HEK293 (cell line): ENCODE results near the gene IFFO2.

Experiments used
- CTCF ChIA-PET: fragments of 350-600 bp; formaldehyde crosslinking; extraction: SDS; loops from one replicate; lab custom pipeline; 2021; ENCODE audit warnings: antibody characterized with exemption; lab: Yijun Ruan, JAX
- POLR2A ChIA-PET: fragments of 300-600 bp; formaldehyde crosslinking; extraction: SDS; loops from one replicate; lab custom pipeline; 2020; ENCODE audit warnings: antibody characterized with exemption, inconsistent platforms; lab: Yijun Ruan, JAX
- H3K27ac ChIP-seq: fragments of 200-500 bp; sonication (Bioruptor generic); 2 replicates; pipeline ENCODE4 v1.5.1; 2014; ENCODE audit warnings: low read depth, low read length, control low read depth, inconsistent platforms; ENCODE audit errors: extremely low read depth
- H3K36me3 ChIP-seq, 2 experiments: fragments of 200-500 bp in 1 of 2; sonication (Bioruptor generic) in 1 of 2; 1 replicate in 1 of 2; 2 replicates in 1 of 2; pipeline ENCODE4 v1.5.1; 2014 to 2017; ENCODE audit warnings: inconsistent platforms in 2 of 2, low read length in 2 of 2; ENCODE audit not compliant: control insufficient read depth in 2 of 2, insufficient read depth in 1 of 2
- H3K4me1 ChIP-seq: fragments of 200-500 bp; sonication (Bioruptor generic); 2 replicates; pipeline ENCODE4 v1.5.1; 2014; ENCODE audit warnings: mild to moderate bottlenecking, low read length, inconsistent platforms; ENCODE audit not compliant: control insufficient read depth, insufficient read depth
- H3K4me3 ChIP-seq: 2 replicates; pipeline ENCODE4 v1.5.1; 2011; ENCODE audit warnings: low read depth, mild to moderate bottlenecking, control low read depth, low read length, moderate library complexity
- H3K9me3 ChIP-seq: fragments of 200-500 bp; sonication (Bioruptor generic); 2 replicates; pipeline ENCODE4 v1.5.1; 2014; ENCODE audit warnings: low read depth, low read length, inconsistent platforms; ENCODE audit not compliant: control insufficient read depth, insufficient read depth
- KLF10 ChIP-seq: fragments of 450-650 bp; IDR thresholded peaks from 2 replicates; pipeline ENCODE4 v1.5.1; 2018; ENCODE audit warnings: missing biosample characterization, mild to moderate bottlenecking, missing genetic modification characterization
- KLF16 ChIP-seq: fragments of 450-650 bp; formaldehyde crosslinking; IDR thresholded peaks from 2 replicates; pipeline ENCODE4 v1.5.1; 2017; ENCODE audit warnings: missing biosample characterization, missing genetic modification characterization
- ZBTB17 ChIP-seq: fragments of 450-650 bp; formaldehyde crosslinking; IDR thresholded peaks from 2 replicates; pipeline ENCODE4 v1.5.1; 2016; ENCODE audit warnings: missing biosample characterization, missing genetic modification characterization
- ZBTB48 ChIP-seq: fragments of 450-650 bp; formaldehyde crosslinking; IDR thresholded peaks from 2 replicates; pipeline ENCODE4 v1.5.1; 2016; ENCODE audit warnings: missing biosample characterization, missing genetic modification characterization
- ZFP41 ChIP-seq: fragments of 450-650 bp; formaldehyde crosslinking; IDR thresholded peaks from 2 replicates; pipeline ENCODE4 v1.5.1; 2016; ENCODE audit warnings: missing biosample characterization, missing genetic modification characterization, borderline replicate concordance
- ZIC2 ChIP-seq: fragments of 450-650 bp; formaldehyde crosslinking; IDR thresholded peaks from 2 replicates; pipeline ENCODE4 v1.5.1; 2016; ENCODE audit warnings: missing biosample characterization, missing genetic modification characterization
- ZNF2 ChIP-seq: fragments of 450-650 bp; formaldehyde crosslinking; IDR thresholded peaks from 2 replicates; pipeline ENCODE4 v1.5.1; 2016; ENCODE audit warnings: missing biosample characterization, missing genetic modification characterization
- ZNF324 ChIP-seq: fragments of 450-650 bp; formaldehyde crosslinking; IDR thresholded peaks from 2 replicates; pipeline ENCODE4 v1.5.1; 2016; ENCODE audit warnings: missing biosample characterization, missing genetic modification characterization
- ZNF366 ChIP-seq: fragments of 450-650 bp; formaldehyde crosslinking; conservative IDR thresholded peaks from 2 replicates; pipeline ENCODE4 v1.5.1; 2016; ENCODE audit warnings: missing biosample characterization, missing genetic modification characterization
- ZNF624 ChIP-seq: fragments of 450-650 bp; formaldehyde crosslinking; IDR thresholded peaks from 2 replicates; pipeline ENCODE4 v1.5.1; 2017; ENCODE audit warnings: missing biosample characterization, missing genetic modification characterization
- ZXDB ChIP-seq: fragments of 450-650 bp; formaldehyde crosslinking; IDR thresholded peaks from 2 replicates; pipeline ENCODE4 v1.5.1; 2016; ENCODE audit warnings: missing biosample characterization, missing genetic modification characterization
- TF ChIP-seq, protein P1 (sequence below): fragments of 450-650 bp; formaldehyde crosslinking; IDR thresholded peaks from 2 replicates; pipeline ENCODE4 v1.5.1; 2016; ENCODE audit warnings: missing biosample characterization, missing genetic modification characterization
- TF ChIP-seq, protein P2 (sequence below): fragments of 450-650 bp; formaldehyde crosslinking; IDR thresholded peaks from 2 replicates; pipeline ENCODE4 v1.5.1; 2016; ENCODE audit warnings: missing biosample characterization, missing genetic modification characterization, borderline replicate concordance
- TF ChIP-seq, protein P3 (sequence below): fragments of 450-650 bp; formaldehyde crosslinking; IDR thresholded peaks from 2 replicates; pipeline ENCODE4 v1.5.1; 2016; ENCODE audit warnings: missing biosample characterization, missing genetic modification characterization
- TF ChIP-seq, protein P4 (sequence below): fragments of 450-650 bp; formaldehyde crosslinking; IDR thresholded peaks from 2 replicates; pipeline ENCODE4 v1.5.1; 2016; ENCODE audit warnings: missing biosample characterization, missing genetic modification characterization
- TF ChIP-seq, protein P5 (sequence below): IDR thresholded peaks from 2 replicates; pipeline ENCODE4 v1.6.1; 2011; ENCODE audit warnings: mild to moderate bottlenecking, low read depth, low read length, borderline replicate concordance
- TF ChIP-seq, protein P6 (sequence below): fragments of 450-650 bp; formaldehyde crosslinking; conservative IDR thresholded peaks from 2 replicates; pipeline ENCODE4 v1.5.1; 2016; ENCODE audit warnings: low read depth, missing biosample characterization, missing genetic modification characterization
- TF ChIP-seq, protein P7 (sequence below): sonication (generic); formaldehyde crosslinking; IDR thresholded peaks from 2 replicates; pipeline ENCODE4 v1.8.1; 2022; ENCODE audit warnings: mild to moderate bottlenecking, moderate library complexity, missing genetic modification reagents

IFFO2 gene

DNA sequence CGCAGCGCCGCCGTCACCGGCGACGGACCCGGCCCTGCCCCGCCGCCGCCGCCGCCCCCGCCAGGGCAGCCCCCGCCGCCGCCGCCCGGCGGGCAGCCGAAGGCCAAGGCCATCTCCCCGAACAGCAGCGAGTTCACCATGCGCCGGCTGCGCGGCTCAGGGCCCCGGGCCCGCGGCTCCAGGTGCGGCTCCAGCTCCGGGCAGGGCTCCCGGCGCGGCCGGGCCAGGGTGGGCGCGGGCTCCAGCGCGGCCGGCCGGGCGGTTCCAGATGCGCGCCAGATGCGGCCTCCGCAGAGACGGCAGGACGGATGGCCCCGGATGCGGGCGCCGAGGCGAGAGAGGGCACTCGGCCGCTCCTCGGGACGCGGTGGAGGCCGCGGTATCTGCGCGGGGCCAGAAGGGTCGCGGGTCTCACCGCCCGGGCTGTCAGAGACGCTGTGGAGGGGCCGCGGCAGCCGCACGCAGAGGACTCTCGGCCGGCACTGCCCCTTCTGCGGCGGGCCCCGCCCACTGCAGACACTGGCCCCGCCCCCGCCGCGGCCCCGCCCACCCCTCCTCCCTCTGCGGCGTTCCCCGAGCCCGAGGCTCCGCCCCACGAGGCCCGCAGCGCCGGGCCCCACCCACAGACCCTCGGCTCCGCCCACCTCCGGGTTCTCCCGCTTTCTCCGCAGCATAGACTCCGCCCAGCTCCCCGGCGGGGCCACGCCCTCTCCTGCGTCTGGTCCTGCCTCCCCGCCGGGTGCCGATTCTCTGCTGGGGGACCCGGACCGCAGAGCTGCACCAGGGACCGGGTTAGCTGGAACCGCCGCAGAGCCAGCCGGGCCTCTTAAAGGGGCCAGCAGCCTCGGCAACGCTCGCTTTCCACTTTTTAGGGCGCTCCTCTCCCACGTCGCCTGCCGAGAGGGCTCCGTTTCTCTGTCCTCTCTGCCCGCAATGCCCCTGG is at the start of gene IFFO2:
IFFO2 (minus strand) TSS at position 484 of the 943 bp plus-strand sequence; CDS start at position 140, 344 bp downstream.
- POLR2A ChIA-PET: interaction anchor here (0.6 to 3.4 kb wide), 17 partner anchors 9 to 115 kb away, joined by 3 to 22 read pairs (median 4); partner anchors contain the start of gene ALDH4A1
- peaks cover 3% of the 10 kb centered on the region; the same call in 1 of the 2 replicates for H3K4me1 ChIP-seq
- CTCF ChIA-PET: interaction anchor here (0.6 to 1.5 kb wide), 10 partner anchors 9 to 396 kb away, joined by 3 to 5 read pairs (median 3); no protein-coding TSS in a partner anchor
- TF ChIP-seq ZXDB (tag by site-specific recombination) (0 out of 2 replicates have a peak, but pooled peaks have one; percentile 32), ZNF366 (tag by site-specific recombination) (no peak), ZFP41 (no peak), ZBTB48 (tag by site-specific recombination) (peak; percentile 86), ZNF624 (no peak), KLF10 (tag by site-specific recombination) (peak; percentile 50; the same call in 1 of the 2 replicates), ZNF2 (tag by site-specific recombination) (peak; percentile 55; the same call in 1 of the 2 replicates), ZIC2 (tag by site-specific recombination) (peak; percentile 41; the same call in 1 of the 2 replicates), KLF16 (peak; percentile 14; the same call in 1 of the 2 replicates), ZNF324 (tag by site-specific recombination) (no peak), ZBTB17 (tag by site-specific recombination) (peak; percentile 74)
- TF ChIP-seq, protein P1, sequence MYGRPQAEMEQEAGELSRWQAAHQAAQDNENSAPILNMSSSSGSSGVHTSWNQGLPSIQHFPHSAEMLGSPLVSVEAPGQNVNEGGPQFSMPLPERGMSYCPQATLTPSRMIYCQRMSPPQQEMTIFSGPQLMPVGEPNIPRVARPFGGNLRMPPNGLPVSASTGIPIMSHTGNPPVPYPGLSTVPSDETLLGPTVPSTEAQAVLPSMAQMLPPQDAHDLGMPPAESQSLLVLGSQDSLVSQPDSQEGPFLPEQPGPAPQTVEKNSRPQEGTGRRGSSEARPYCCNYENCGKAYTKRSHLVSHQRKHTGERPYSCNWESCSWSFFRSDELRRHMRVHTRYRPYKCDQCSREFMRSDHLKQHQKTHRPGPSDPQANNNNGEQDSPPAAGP: no peak
- TF ChIP-seq, protein P2, sequence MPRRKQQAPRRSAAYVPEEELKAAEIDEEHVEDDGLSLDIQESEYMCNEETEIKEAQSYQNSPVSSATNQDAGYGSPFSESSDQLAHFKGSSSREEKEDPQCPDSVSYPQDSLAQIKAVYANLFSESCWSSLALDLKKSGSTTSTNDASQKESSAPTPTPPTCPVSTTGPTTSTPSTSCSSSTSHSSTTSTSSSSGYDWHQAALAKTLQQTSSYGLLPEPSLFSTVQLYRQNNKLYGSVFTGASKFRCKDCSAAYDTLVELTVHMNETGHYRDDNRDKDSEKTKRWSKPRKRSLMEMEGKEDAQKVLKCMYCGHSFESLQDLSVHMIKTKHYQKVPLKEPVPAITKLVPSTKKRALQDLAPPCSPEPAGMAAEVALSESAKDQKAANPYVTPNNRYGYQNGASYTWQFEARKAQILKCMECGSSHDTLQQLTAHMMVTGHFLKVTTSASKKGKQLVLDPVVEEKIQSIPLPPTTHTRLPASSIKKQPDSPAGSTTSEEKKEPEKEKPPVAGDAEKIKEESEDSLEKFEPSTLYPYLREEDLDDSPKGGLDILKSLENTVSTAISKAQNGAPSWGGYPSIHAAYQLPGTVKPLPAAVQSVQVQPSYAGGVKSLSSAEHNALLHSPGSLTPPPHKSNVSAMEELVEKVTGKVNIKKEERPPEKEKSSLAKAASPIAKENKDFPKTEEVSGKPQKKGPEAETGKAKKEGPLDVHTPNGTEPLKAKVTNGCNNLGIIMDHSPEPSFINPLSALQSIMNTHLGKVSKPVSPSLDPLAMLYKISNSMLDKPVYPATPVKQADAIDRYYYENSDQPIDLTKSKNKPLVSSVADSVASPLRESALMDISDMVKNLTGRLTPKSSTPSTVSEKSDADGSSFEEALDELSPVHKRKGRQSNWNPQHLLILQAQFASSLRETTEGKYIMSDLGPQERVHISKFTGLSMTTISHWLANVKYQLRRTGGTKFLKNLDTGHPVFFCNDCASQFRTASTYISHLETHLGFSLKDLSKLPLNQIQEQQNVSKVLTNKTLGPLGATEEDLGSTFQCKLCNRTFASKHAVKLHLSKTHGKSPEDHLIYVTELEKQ (tag by site-specific recombination): peak; percentile 16; the same call in 1 of the 2 replicates
- TF ChIP-seq, protein P3, sequence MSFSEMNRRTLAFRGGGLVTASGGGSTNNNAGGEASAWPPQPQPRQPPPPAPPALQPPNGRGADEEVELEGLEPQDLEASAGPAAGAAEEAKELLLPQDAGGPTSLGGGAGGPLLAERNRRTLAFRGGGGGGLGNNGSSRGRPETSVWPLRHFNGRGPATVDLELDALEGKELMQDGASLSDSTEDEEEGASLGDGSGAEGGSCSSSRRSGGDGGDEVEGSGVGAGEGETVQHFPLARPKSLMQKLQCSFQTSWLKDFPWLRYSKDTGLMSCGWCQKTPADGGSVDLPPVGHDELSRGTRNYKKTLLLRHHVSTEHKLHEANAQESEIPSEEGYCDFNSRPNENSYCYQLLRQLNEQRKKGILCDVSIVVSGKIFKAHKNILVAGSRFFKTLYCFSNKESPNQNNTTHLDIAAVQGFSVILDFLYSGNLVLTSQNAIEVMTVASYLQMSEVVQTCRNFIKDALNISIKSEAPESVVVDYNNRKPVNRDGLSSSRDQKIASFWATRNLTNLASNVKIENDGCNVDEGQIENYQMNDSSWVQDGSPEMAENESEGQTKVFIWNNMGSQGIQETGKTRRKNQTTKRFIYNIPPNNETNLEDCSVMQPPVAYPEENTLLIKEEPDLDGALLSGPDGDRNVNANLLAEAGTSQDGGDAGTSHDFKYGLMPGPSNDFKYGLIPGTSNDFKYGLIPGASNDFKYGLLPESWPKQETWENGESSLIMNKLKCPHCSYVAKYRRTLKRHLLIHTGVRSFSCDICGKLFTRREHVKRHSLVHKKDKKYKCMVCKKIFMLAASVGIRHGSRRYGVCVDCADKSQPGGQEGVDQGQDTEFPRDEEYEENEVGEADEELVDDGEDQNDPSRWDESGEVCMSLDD (tag by site-specific recombination): 0 out of 2 replicates have a peak, but pooled peaks have one; percentile 20
- TF ChIP-seq, protein P4, sequence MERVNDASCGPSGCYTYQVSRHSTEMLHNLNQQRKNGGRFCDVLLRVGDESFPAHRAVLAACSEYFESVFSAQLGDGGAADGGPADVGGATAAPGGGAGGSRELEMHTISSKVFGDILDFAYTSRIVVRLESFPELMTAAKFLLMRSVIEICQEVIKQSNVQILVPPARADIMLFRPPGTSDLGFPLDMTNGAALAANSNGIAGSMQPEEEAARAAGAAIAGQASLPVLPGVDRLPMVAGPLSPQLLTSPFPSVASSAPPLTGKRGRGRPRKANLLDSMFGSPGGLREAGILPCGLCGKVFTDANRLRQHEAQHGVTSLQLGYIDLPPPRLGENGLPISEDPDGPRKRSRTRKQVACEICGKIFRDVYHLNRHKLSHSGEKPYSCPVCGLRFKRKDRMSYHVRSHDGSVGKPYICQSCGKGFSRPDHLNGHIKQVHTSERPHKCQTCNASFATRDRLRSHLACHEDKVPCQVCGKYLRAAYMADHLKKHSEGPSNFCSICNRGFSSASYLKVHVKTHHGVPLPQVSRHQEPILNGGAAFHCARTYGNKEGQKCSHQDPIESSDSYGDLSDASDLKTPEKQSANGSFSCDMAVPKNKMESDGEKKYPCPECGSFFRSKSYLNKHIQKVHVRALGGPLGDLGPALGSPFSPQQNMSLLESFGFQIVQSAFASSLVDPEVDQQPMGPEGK (tag by site-specific recombination): peak; percentile 61; the same call in 1 of the 2 replicates
- TF ChIP-seq, protein P5, sequence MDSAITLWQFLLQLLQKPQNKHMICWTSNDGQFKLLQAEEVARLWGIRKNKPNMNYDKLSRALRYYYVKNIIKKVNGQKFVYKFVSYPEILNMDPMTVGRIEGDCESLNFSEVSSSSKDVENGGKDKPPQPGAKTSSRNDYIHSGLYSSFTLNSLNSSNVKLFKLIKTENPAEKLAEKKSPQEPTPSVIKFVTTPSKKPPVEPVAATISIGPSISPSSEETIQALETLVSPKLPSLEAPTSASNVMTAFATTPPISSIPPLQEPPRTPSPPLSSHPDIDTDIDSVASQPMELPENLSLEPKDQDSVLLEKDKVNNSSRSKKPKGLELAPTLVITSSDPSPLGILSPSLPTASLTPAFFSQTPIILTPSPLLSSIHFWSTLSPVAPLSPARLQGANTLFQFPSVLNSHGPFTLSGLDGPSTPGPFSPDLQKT: no peak
- TF ChIP-seq, protein P6, sequence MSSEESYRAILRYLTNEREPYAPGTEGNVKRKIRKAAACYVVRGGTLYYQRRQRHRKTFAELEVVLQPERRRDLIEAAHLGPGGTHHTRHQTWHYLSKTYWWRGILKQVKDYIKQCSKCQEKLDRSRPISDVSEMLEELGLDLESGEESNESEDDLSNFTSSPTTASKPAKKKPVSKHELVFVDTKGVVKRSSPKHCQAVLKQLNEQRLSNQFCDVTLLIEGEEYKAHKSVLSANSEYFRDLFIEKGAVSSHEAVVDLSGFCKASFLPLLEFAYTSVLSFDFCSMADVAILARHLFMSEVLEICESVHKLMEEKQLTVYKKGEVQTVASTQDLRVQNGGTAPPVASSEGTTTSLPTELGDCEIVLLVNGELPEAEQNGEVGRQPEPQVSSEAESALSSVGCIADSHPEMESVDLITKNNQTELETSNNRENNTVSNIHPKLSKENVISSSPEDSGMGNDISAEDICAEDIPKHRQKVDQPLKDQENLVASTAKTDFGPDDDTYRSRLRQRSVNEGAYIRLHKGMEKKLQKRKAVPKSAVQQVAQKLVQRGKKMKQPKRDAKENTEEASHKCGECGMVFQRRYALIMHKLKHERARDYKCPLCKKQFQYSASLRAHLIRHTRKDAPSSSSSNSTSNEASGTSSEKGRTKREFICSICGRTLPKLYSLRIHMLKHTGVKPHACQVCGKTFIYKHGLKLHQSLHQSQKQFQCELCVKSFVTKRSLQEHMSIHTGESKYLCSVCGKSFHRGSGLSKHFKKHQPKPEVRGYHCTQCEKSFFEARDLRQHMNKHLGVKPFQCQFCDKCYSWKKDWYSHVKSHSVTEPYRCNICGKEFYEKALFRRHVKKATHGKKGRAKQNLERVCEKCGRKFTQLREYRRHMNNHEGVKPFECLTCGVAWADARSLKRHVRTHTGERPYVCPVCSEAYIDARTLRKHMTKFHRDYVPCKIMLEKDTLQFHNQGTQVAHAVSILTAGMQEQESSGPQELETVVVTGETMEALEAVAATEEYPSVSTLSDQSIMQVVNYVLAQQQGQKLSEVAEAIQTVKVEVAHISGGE (tag by site-specific recombination): peak; percentile 71
- TF ChIP-seq, protein P7, sequence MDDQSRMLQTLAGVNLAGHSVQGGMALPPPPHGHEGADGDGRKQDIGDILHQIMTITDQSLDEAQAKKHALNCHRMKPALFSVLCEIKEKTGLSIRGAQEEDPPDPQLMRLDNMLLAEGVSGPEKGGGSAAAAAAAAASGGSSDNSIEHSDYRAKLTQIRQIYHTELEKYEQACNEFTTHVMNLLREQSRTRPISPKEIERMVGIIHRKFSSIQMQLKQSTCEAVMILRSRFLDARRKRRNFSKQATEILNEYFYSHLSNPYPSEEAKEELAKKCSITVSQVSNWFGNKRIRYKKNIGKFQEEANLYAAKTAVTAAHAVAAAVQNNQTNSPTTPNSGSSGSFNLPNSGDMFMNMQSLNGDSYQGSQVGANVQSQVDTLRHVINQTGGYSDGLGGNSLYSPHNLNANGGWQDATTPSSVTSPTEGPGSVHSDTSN (CRISPR knock-in tag): peak; percentile 27; the same call in 1 of the 2 replicates

More for the DNA sequence above, at the start of gene IFFO2:
- peaks cover 0 to 5% of the 10 kb centered on the region in 2 experiments; a peak in 1 of 3 replicates for H3K36me3 ChIP-seq
- peak within 1 kb of the TSS; percentile 80 for H3K4me3 ChIP-seq
- peak within 1 kb of the TSS; percentile 47; the same call in 1 of the 2 replicates for H3K27ac ChIP-seq
- no peaks in the 10 kb centered on the region for H3K9me3 ChIP-seq
